ENCODE measurements around the gene SIGLEC14.
A peak's percentile ranks its signal among the peaks of the same experiment; 100 is the strongest.
"Not testable (repeated sequence)": the region's sequence is repeated elsewhere in the genome, so short reads cannot be mapped to it uniquely, and the experiment has no call there.

Gene SIGLEC14, protein sequence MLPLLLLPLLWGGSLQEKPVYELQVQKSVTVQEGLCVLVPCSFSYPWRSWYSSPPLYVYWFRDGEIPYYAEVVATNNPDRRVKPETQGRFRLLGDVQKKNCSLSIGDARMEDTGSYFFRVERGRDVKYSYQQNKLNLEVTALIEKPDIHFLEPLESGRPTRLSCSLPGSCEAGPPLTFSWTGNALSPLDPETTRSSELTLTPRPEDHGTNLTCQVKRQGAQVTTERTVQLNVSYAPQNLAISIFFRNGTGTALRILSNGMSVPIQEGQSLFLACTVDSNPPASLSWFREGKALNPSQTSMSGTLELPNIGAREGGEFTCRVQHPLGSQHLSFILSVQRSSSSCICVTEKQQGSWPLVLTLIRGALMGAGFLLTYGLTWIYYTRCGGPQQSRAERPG

DNA sequence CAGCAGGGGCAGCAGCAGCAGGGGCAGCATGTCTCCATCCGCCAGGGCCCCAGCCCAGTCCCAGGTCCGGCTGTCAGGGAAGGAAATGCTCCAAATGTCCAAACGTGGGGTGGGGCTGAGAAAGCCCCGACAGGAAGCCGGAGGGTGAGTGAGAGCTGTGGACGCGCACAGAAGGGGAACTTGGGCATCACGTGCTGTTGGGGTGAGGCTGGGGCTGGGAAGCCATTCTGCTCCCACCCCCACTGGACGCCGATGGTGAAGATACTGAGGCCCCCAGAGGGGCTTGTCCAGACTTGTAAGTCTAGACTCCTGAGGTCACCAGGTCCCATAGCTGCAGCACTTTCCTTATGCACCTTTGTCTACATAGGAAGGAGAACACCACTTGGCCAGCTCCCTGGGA, at the start of gene SIGLEC14:
Gene SIGLEC14 (minus strand): TSS at position 96 of the 400 bp plus-strand sequence. CDS start 66 bp downstream, at position 30.
- DNase-seq (ENCODE audit: low spot score) = not testable (repeated sequence)

DNA sequence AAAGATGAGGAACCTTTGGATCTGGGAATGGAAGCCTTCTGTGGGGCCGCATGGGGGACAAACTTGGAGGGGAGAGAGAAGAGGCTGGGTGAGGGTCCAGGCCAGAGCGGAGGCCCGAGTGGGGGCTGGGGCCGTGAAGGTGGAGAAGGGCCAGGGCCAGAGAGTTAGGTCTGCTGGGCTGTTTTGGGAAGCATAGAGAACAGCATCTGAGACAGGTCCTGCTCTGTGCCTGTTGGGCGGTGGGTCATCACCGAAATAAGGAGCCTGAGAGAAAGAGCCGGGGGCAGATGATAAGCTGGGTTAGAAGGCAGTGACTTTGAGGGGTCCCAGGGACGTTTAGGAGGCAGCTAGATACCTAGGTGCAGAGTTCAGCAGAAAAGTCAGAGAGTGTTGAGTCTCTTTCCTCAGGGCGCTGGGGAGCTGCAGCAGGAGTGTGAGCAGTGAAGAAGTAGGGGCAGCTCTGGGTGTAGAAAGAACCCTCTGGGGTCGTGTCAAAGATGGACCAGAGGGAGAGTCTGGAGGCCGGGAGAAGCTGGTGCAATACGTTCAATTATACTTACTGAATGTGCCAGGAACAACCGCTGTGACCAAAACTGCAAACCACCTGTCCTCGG, 49.2 kb upstream of the SIGLEC14 start:
- DNase-seq (ENCODE audit: low spot score) = no peak

DNA sequence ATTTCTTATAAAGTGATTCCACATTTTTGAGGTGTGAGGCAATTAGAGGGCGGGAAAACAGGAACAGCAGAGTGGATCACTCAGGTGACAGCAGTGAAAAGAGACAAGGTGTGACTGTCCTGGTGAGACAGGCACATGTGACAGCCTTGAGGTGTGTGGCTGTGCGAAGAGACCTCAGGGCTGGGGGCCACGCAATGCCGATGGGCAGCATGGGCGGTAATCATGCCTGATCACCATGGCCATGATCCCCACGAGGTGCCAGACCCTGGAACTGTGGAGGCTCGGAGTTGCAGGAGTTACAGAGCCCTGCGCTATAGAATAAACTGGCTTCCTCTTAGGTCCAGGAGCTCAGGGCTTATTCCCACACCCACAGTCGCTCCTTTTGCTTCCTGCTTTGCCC, 48.5 kb upstream of the SIGLEC14 start:
- no peak for DNase-seq (ENCODE audit: low spot score)

DNA sequence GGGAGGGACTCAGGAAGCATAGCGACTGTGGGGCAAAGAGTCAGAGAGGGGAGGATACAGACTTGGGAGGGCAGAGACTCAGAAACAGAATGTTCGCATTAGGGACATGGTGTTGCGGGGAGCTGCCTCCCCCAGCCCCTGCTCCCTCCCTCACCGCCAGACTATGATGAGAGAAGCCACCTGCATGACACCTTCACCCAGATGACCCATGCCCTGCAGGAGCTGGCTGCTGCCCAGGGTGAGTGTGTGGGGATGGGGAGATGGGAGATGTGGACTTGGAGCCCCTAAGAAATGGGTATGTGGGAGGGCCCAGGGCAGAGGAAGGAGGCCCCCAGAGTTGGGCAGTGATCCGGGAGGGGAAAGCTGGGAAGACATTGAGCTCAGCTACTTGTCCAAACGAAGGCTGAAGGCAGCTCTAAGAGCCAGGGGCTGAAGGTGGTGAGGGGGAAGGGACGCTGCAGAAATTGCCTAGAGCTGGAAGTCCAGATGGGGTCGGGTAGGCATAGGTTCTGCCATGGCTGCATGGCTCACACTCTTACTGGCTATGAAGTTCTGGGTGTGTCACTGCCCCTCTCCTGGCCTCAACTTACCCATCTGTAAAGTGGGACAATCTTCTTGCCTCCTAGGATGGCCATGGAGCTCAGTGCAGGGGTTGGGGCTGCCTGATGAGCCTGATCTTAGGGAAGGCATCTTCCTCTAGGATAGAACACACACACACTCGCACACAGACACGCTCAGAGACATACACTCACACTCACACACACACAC, 47.9 kb upstream of the SIGLEC14 start:
- no peak for DNase-seq (ENCODE audit: low spot score)

DNA sequence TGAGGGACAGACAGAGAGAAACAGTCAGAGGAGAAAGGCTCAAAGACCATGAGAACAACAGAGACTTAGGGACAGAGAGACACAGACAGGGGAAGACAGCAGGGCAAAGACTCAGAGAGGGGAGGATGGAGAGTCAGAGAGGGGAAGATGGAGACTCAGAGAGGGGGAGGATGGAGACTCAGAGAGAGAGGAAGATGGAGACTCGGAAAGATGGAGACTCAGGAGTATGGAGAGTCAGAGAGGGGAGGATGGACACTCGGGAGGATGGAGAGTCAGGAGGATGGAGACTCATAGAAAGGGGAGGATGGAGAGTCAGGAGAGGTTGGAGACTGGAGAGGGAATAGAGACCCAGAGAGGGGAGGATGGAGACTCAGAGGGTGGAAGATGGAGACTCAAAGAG, 47.2 kb upstream of the SIGLEC14 start:
- no peak for DNase-seq (ENCODE audit: low spot score)

DNA sequence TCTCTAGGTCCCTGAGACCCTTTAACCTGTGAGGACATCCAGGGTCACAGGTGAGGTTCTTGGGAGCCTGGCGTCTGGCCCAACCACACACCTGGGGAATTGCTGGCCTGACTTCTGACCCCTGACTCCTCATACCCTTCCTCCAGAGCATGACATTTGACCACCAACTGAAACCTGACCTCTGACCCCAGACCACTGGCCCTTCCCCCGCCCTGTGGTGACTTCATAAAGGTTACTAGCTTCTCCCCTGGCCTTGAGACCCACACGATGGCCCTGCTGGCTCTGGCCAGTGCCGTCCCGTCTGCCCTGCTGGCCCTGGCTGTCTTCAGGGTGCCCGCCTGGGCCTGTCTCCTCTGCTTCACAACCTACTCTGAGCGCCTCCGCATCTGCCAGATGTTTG, 46.6 kb upstream of the SIGLEC14 start, which contains the start of gene SPACA6:
Gene SPACA6 (plus strand): TSS at position 71 of the 400 bp plus-strand sequence. CDS start 197 bp downstream, at position 268.
- DNase-seq (ENCODE audit: low spot score) = no peak

DNA sequence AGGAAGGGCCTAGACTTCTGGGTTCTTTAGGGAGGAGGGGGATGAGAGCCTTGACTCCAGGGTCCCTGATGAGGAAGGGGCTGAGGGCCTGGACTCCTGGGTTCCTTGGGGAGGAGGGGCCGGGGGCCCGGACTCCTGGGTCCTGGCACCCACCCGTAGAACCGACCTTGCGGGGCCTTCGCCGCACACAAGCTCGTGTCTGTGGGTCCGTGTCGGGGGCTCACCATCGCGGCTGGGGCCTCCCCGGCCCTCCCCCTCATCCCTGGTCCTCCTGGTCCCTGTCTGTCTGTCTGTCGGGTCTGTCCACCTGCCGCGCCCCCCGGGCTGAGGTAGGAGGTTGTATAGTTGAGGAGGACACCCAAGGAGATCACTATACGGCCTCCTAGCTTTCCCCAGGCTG, 45.8 kb upstream of the SIGLEC14 start:
- DNase-seq (ENCODE audit: low spot score) = no peak

DNA sequence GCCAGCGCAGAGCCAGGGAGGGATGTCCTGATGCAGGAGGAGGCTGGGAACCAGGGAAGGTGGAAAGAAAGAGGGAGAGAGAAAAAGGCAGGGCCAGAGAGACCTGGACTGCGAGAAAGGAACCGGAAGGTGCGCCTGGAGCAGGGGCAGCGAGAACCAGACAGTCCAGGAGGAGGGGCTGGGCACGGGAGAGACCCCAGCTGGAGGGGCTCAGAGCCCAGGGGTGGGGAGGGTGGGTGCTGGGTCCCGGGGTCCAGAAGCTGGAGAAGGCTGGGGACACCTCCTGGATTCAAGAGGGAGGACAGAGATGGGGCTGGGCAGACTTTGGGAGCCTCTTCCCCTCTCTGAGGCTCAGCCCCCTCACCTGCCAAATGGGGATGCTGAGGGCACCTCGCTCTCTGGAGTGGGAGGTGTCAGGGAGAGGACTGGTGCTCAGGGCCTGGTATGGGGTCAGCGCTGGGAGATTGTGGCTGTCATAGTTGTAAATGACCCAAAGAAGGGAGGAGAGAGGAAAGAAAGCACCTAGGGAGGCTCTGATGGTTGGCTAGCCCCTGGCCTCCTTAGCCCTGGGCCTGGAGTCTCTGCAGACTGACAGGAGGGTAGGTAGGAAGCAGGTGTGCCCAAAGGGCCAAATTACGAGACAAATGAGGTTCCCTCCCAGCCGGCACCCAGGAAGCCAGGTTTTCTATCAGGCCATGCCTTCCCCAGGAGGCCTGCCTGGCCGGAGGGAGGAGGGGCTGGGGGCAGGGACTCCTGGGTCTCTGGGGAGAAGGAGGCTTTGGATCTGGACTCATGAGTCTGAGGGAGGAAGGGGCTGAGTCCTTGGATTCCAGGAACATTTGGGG, 45.2 kb upstream of the SIGLEC14 start:
- DNase-seq (ENCODE audit: low spot score) = no peak

DNA sequence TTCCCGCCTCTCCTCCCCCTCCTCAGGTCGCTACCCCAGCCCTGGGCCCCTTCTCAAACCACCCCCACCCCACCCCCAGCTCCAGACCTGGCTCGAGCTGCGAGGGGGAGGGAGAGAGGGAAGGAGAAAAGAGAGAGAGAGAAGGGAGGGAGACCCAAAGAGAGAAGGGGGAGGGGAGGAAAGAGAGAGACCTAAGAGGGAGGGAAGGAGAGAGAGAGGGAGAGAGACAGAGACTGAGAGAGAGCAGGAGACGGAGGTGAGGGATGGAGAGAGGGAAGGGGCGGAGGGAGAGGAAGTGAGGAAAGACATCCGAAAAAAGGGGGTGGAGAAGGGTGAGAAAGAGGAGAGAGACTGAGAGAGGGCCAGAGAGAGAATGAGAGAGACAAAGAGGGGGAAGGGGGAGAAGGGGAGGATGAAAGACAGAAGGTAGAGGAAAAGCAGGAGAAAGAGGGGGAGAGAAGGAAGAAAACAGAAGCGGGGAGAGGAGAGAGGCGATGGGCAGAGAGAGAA, 44.5 kb upstream of the SIGLEC14 start:
- peak; percentile 35 for DNase-seq (ENCODE audit: low spot score)

DNA sequence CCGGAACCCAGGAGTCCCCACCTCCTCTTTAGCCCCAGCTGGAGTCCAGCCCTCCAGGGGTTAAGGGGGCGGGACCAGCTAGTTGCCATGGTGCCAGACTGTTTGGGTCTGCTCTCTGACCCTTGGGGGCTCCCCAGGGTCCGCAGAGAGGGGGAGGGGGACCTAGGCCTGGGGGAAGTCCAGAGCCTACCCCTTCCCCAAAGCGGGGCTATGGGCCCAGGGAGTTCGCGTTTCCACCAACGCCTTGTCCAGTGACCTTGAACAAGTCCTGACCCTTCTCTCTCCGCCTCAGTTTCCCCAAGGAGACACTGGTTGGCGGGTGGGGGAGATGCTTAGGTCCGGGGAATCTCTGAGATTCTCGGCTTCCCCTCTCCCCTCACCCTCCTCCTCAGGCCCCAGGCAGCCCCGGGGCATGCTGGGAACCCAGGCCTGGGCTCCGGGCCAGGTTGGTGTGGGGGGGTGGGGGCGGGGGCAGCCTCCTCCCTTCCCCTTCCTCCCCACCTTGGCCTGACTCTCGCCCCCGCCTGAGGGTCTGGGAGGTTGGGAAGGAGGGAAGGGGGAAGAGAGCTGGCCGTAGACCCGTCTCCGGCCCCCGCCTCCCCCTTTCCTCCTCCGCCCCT, 43.9 kb upstream of the SIGLEC14 start:
- peak; percentile 66 for DNase-seq (ENCODE audit: low spot score)

DNA sequence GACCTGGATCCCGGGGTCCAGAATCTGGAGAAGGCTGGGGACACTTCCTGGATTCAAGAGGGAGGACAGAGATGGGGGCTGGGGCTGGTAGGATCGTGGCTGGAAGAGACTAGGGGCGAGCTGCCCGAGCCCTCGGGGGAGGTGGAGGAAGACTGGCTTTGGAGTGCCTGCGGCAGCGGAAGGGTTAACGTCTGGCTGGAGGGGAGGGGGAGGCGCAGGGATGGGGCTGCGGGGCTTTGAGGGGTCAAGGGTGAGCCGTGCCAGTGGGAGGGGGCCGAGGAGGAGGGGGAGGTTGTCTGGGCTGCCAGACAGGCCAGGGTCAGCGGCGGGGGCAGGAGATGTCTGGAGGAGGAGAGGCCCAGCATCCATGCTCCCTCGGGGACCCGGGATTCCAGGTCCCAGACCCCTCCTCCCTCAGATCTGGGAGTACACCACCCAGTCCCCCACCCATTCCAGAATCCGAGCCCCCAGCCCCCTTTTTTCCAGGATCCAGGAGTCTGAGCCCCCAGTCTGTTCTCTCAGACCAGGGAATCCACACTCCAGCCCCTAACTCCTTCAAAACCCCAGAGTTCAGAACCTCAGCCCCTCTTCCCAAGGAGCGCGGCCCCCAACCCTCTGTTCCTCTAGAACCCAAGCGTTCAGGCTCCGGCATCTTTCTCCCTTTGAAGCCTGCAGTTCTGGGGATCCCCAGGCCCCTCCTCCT, 43.3 kb upstream of the SIGLEC14 start:
- DNase-seq (ENCODE audit: low spot score) = peak; percentile 31

DNA sequence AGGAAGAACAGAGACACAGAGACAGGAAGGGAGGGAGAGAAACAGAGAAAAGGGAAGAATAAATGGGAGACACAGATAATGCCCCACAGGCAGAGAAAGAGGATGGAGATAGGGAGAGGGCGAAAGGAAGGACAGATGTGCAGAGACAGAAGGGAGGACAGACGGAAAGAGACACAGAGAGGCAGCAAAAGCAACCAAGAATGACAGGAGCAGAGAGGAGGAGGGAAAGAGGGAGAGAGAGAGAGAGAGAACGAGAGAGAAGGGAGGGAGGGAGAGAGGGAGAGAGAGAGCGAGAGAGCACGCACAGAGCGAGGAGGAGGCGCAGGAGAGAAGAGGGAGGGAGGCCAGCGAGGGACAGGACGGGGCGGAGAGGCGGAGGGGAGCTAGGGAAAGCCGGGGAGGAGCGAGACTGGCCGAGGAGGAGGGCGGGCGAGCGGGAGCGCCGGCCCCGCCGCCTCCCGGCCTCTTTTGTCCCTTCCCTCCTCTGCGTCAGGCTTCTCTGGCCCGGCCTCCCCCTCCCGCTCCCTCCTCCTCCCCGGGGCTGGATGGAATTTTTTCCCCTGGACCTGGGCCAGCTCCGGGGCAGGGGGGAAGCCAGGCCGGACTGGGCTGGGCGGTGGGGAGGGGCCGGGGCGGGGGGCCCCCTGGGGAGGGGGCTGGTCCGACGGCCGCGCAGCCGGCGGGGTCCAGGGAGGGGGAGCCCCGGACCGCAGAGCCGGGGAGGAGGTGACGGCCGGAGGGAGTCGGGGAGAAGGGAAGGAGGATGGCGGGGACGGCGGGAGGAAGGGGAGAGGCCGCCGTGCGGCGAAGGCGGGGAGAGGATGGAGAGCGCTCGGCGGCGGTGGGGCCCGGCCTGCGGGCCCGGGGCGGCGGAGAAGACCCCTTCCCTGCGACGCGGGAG, 42.3 kb upstream of the SIGLEC14 start:
- peak; percentile 93 for DNase-seq (ENCODE audit: low spot score)

DNA sequence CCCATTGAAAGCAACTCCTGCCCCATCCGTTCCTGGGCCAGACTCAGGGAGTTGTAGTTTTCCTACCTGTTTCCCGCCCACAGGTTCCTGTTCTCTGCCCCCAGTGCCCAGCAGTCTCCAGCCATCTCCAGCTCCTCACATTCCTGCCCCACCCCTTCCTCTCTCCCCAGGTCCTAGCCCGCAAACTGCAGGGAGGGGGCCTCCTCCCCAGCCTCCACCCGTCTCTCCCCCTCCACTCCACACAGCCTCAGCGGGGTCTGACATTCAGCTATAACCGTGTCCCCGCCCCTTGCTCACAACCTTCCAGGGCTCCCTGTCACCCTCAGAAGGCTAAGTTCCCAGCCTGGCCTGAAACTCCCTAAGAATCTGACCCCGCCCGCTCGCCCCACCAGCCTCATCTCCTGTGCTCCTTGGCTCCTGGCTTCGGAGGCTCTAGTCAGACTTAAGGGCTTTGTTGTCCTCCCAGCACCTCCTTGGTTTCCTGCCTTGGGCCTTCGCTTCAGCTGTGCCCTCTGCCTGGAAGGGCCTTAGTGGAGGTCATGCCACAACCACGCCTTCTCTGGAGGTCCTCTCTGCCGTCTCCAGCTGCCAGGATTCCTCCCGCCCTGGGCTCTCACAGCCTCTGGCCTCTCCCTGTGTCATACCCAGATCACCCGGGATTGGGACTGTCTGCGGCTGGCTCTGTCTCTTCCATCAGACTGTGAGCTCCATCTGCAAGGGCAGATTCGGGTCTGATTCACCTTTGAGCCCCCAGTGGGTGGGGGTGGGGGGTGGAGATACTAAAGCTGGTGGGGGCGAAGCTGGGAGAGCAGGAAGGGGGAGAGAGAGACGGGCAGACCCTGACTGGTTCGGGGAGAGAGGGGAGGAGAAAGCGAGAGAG, 41.4 kb upstream of the SIGLEC14 start:
- peak; percentile 58 for DNase-seq (ENCODE audit: low spot score)

DNA sequence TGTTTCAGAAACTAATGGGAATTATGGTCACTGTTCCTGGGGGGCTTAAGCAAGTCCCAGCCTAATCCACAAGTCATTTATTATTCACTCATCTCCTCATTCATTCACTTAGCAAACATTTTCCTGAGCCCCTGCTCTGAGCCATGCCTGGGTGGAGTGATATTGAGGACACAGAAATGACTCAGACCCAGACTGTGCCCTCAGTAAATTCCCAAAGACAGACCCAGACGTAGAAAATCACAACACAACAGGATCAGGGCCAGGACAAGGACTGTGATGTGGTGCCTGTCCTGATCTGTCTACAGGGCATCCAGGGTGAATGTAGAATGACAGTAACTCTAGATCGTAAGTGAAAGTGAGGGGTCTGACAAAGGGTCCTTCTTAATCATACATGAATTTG, 39.5 kb upstream of the SIGLEC14 start:
- DNase-seq (ENCODE audit: low spot score) = no peak

DNA sequence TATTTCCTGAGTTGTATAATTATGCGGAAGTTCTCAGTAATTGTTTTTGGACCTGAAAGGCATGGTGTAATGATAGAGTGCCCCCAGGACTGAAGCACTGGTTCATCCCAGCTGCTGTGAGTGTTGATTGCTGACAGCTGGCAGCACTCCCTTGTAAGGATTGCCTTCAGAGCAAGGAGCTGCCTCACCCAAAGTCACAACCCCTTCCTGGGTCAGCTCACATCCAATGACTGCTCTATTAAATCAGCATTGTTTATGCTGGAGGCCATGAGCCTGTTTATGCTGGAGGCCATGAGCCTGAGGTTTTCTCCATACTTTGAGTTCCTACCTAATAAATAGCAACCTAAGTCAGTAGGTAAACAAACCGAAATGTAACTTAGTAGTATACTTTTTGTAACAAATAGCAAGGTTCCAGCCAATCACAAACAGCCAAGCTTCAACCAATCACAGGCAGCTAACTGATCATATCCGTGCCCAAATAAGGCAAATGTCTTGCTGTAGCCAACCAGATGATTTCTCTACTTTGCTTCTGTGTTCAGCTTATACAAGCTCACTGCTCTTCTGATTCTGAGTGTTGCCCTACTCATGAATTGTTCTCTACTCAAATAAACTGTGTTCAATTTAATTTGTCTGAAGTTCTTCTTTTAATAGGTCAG, 34.8 kb upstream of the SIGLEC14 start:
- DNase-seq (ENCODE audit: low spot score) = no peak

DNA sequence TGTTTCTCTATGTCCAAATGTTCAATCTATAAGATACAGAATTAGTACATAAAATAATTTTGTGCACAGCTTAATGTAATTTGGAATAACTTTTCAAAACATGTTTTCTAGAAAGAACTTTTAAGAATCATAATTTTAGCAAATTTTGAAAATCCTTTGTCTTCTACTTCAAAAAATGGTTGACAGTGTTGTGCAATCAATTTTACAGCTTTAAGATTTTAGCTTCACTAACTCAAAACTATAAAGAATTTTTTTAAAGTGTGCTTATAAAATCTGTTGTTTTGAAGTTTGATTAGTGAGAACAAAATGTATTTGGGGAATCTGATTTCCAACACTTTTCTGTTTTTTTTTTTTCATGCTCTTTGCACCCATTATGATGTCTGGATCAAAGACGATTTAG, 33.8 kb upstream of the SIGLEC14 start:
- DNase-seq (ENCODE audit: low spot score) = no peak

DNA sequence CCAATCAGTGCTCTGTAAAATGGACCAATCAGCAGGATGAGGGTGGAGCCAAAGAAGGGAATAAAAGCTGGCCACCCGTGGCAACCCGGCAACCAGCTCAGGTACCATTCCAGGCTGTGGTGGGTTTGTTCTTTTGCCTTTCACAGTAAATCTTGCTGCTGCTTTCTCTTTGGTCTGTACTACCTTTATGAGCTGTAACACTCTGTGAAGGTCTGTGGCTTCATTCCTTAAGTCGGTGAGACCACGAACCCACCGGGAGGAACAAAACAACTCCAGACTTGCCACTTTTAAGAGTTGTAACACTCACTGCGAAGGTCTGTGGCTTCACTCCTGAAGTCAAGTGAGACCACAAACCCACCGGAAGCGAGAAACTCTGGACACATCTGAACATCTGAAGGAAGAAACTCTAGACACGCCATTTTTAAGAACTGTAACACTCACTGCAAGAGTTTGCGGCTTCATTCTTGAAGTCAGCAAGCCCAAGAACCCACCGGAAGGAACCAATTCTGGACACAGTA, 30.0 kb upstream of the SIGLEC14 start:
- no peak for DNase-seq (ENCODE audit: low spot score)
